Activated CD4-positive, alpha-beta T cell treated with anti-CD3 and anti-CD28 coated beads, Interleukin-2, amount 50 U/mL, for 16 hours (primary cell): ENCODE data around the gene MBTPS1.

Source experiments
- DNase-seq: peaks from one replicate; pipeline ENCODE4 v3.0.0-alpha.2; 2020

MBTPS1 gene

GRCh38 chr16:84095466-84095865, 21.3 kb downstream of the MBTPS1 start:
- DNase-seq = no peak

GRCh38 chr16:84093879-84094270, 22.9 kb downstream of the MBTPS1 start:
- DNase-seq = no peak

- no peak for DNase-seq
These were observed 23.4 kb downstream of the MBTPS1 start for GRCh38 chr16:84093120-84093878.

GRCh38 chr16:84091460-84091859, 25.3 kb downstream of the MBTPS1 start:
- no peak for DNase-seq

GRCh38 chr16:84090211-84090610, 26.5 kb downstream of the MBTPS1 start:
- no peak for DNase-seq

- DNase-seq = peak; percentile 82
These were observed 27.9 kb downstream of the MBTPS1 start for GRCh38 chr16:84088695-84089395.

- DNase-seq = peak; percentile 51
These were observed 29.1 kb downstream of the MBTPS1 start for GRCh38 chr16:84087466-84088151.

- no peak for DNase-seq
These were observed 29.7 kb downstream of the MBTPS1 start for GRCh38 chr16:84087001-84087400.

GRCh38 chr16:84086341-84086740, 30.4 kb downstream of the MBTPS1 start:
- no peak for DNase-seq

- DNase-seq = peak; percentile 18
These were observed 31.0 kb downstream of the MBTPS1 start for GRCh38 chr16:84085773-84086172.

- DNase-seq = no peak
These were observed 31.5 kb downstream of the MBTPS1 start for GRCh38 chr16:84085271-84085667.

- DNase-seq = peak; percentile 80
These were observed 32.0 kb downstream of the MBTPS1 start for GRCh38 chr16:84084570-84085270.

GRCh38 chr16:84082835-84083569, 33.7 kb downstream of the MBTPS1 start:
- no peak for DNase-seq

GRCh38 chr16:84082110-84082509, 34.6 kb downstream of the MBTPS1 start:
- no peak for DNase-seq

- DNase-seq = no peak
These were observed 35.2 kb downstream of the MBTPS1 start for GRCh38 chr16:84081446-84081989.

- DNase-seq = no peak
These were observed 35.9 kb downstream of the MBTPS1 start for GRCh38 chr16:84080813-84081212.

GRCh38 chr16:84080378-84080777, 36.4 kb downstream of the MBTPS1 start:
- no peak for DNase-seq

GRCh38 chr16:84079664-84080063, 37.1 kb downstream of the MBTPS1 start:
- DNase-seq = no peak

GRCh38 chr16:84075376-84075775, 41.4 kb downstream of the MBTPS1 start:
- no peak for DNase-seq

- no peak for DNase-seq
These were observed 42.0 kb downstream of the MBTPS1 start for GRCh38 chr16:84074721-84075120.

GRCh38 chr16:84072014-84072413, 44.7 kb downstream of the MBTPS1 start:
- DNase-seq = no peak

- no peak for DNase-seq
These were observed 45.6 kb downstream of the MBTPS1 start for GRCh38 chr16:84071121-84071520.
